Endodermal cell (in vitro differentiated cells): ENCODE data around the gene KLHL26. TPM values are rescaled to one million over a fixed set of nuclear protein-coding genes. Genes with fewer than 3 reads are reported as not detected.

Source experiments
- DNase-seq: peaks from one replicate; pipeline ENCODE4 v3.0.0-alpha.2; 2017
- H3K27ac ChIP-seq: 2 replicates; pipeline ENCODE4 v1.5.1; 2013; ENCODE audit warnings: mild to moderate bottlenecking, low read depth, low read length, moderate library complexity
- H3K27me3 ChIP-seq: 2 replicates; pipeline ENCODE4 v1.6.1; 2013; ENCODE audit warnings: mild to moderate bottlenecking, low read length, moderate library complexity; ENCODE audit not compliant: insufficient read depth, control insufficient read depth, poor library complexity, severe bottlenecking
- H3K36me3 ChIP-seq: 2 replicates; pipeline ENCODE4 v1.7.0; 2013; ENCODE audit warnings: mild to moderate bottlenecking, low read length, moderate library complexity; ENCODE audit not compliant: control insufficient read depth, insufficient read depth
- H3K4me1 ChIP-seq: one replicate; pipeline ENCODE4 v1.7.0; 2013; ENCODE audit warnings: low read length; ENCODE audit not compliant: control insufficient read depth, insufficient read depth
- H3K4me3 ChIP-seq: 2 replicates; pipeline ENCODE4 v1.5.1; 2013; ENCODE audit warnings: mild to moderate bottlenecking, low read length, moderate library complexity
- H3K9ac ChIP-seq: 2 replicates; pipeline ENCODE4 v1.6.1; 2013; ENCODE audit warnings: mild to moderate bottlenecking, low read length, moderate library complexity; ENCODE audit not compliant: poor library complexity, severe bottlenecking; ENCODE audit errors: extremely low read depth
- H3K9me3 ChIP-seq: 2 replicates; pipeline ENCODE4 v1.6.1; 2013; ENCODE audit warnings: mild to moderate bottlenecking, low read length, moderate library complexity; ENCODE audit not compliant: control insufficient read depth
- H3K27ac Mint-ChIP-seq: 2 replicates; pipeline ENCODE4 v1.8.0; 2020; ENCODE audit warnings: mixed read lengths
- H3K27me3 Mint-ChIP-seq: 2 replicates; pipeline ENCODE4 v1.8.0; 2021; ENCODE audit warnings: mild to moderate bottlenecking, mixed read lengths; ENCODE audit not compliant: insufficient read depth
- H3K36me3 Mint-ChIP-seq: 2 replicates; pipeline ENCODE4 v1.8.0; 2020; ENCODE audit warnings: low read depth, mixed read lengths
- H3K4me1 Mint-ChIP-seq: 2 replicates; pipeline ENCODE4 v1.8.0; 2020; ENCODE audit warnings: mixed read lengths
- H3K4me3 Mint-ChIP-seq: 2 replicates; pipeline ENCODE4 v1.8.0; 2020; ENCODE audit warnings: mild to moderate bottlenecking, moderate library complexity, mixed read lengths
- H3K9me3 Mint-ChIP-seq: 2 replicates; pipeline ENCODE4 v1.8.0; 2020; ENCODE audit warnings: mild to moderate bottlenecking, mixed read lengths
- CTCF ChIP-seq: fragments of 200-600 bp; sonication (generic); conservative IDR thresholded peaks from 2 replicates; pipeline ENCODE4 v1.5.0; 2021; ENCODE audit warnings: antibody characterized with exemption, mild to moderate bottlenecking
- WGBS, 2 experiments: methylation state at CpG; one replicate each; pipeline versions ENCODE4 v1.1.5 to v1.1.7; 2013; ENCODE audit warnings: missing lambda C conversion rate in 2 of 2, mixed read lengths in 1 of 2; ENCODE audit not compliant: insufficient coverage in 1 of 2, insufficient read length in 1 of 2; 5-methylcytosine and 5-hydroxymethylcytosine counted together
- total RNA-seq, 2 donors: library from RNA; stranded (reverse); fragmentation: NEBNext Ultra II Directional in 1 of 2; extraction: Animal tissue kit (Norgen Biotek cat#: 25700) in 1 of 2; gene quantifications; 2 replicates in 1 of 2; 3 replicates in 1 of 2; pipeline ENCODE4 v1.2.1, GENCODE V29; 2021

KLHL26 gene
- total RNA-seq, 2 donors from 2014 or later: 9.4 to 11.2 TPM

GRCh38 chr19:18697680-18698079, 60.9 kb downstream of the KLHL26 start:
- no peak for TF ChIP-seq CTCF
- Histone ChIP-seq H3K4me1 (peaks cover 8% of the 10 kb centered on the region), H3K9me3 (no peaks in the 10 kb centered on the region), H3K27ac (no peak overlapping the region), H3K36me3 (no peaks in the 10 kb centered on the region), H3K4me3 (no peak overlapping the region), H3K9ac (no peak overlapping the region), H3K27me3 (no peaks in the 10 kb centered on the region)
- no peaks in the 10 kb centered on the region for H3K9me3 Mint-ChIP-seq
- peaks cover 6% of the 10 kb centered on the region for H3K27me3 Mint-ChIP-seq
- 95 to 96% methylated on average over 3 of the region's 3 CpGs for WGBS, 2 experiments
- peaks cover 13% of the 10 kb centered on the region for H3K4me1 Mint-ChIP-seq
- no peaks in the 10 kb centered on the region for H3K36me3 Mint-ChIP-seq
- no peak overlapping the region for H3K27ac Mint-ChIP-seq
- no peak overlapping the region for H3K4me3 Mint-ChIP-seq
- no peak for DNase-seq

- peaks cover 13% of the 10 kb centered on the region for H3K4me1 Mint-ChIP-seq
- Histone ChIP-seq H3K27ac (no peak overlapping the region), H3K4me3 (no peak overlapping the region), H3K36me3 (no peaks in the 10 kb centered on the region), H3K27me3 (no peaks in the 10 kb centered on the region), H3K4me1 (peaks cover 8% of the 10 kb centered on the region), H3K9ac (no peak overlapping the region), H3K9me3 (no peaks in the 10 kb centered on the region)
- no peak overlapping the region for H3K4me3 Mint-ChIP-seq
- H3K9me3 Mint-ChIP-seq: no peaks in the 10 kb centered on the region
- no peaks in the 10 kb centered on the region for H3K36me3 Mint-ChIP-seq
- no peak for TF ChIP-seq CTCF
- DNase-seq: peak; percentile 52
- no peak overlapping the region for H3K27ac Mint-ChIP-seq
- H3K27me3 Mint-ChIP-seq: peaks cover 6% of the 10 kb centered on the region
- 93 to 95% methylated on average over 18 of the region's 18 CpGs for WGBS, 2 experiments
These were observed 61.7 kb downstream of the KLHL26 start for GRCh38 chr19:18698321-18699167.

- Histone ChIP-seq H3K27ac (no peak overlapping the region), H3K4me1 (peaks cover 8% of the 10 kb centered on the region), H3K36me3 (no peaks in the 10 kb centered on the region), H3K4me3 (no peak overlapping the region), H3K9ac (no peak overlapping the region), H3K27me3 (no peaks in the 10 kb centered on the region), H3K9me3 (no peaks in the 10 kb centered on the region)
- H3K4me1 Mint-ChIP-seq: peaks cover 13% of the 10 kb centered on the region
- H3K4me3 Mint-ChIP-seq: no peak overlapping the region
- WGBS, 2 experiments: 76 to 88% methylated on average over 6 to 14 of the region's 14 CpGs
- H3K36me3 Mint-ChIP-seq: no peaks in the 10 kb centered on the region
- no peak overlapping the region for H3K27ac Mint-ChIP-seq
- H3K27me3 Mint-ChIP-seq: peaks cover 6% of the 10 kb centered on the region
- TF ChIP-seq CTCF: no peak
- no peaks in the 10 kb centered on the region for H3K9me3 Mint-ChIP-seq
- DNase-seq: peak; percentile 49
These were observed 62.7 kb downstream of the KLHL26 start for GRCh38 chr19:18699403-18700054.
